Endothelial cell of umbilical vein (primary cell): ENCODE results near the gene HOXB7.

Experiments used
- EZH2 ChIP-seq: IDR thresholded peaks from 2 replicates; pipeline ENCODE4 v1.6.1; 2012; ENCODE audit warnings: borderline replicate concordance, low read depth, mild to moderate bottlenecking, moderate library complexity, low read length, inconsistent platforms; ENCODE audit not compliant: severe bottlenecking
- POLR2AphosphoS5 ChIP-seq: IDR thresholded peaks from 2 replicates; pipeline ENCODE4 v1.6.1; 2012; ENCODE audit warnings: low read depth, mild to moderate bottlenecking, control low read depth, low read length, moderate library complexity; ENCODE audit not compliant: insufficient read depth
- TF ChIP-seq, protein P1 (sequence below), 2 donors: IDR thresholded peaks; 1 replicate in 1 of 2; 2 replicates in 1 of 2; pipeline ENCODE4 v1.5.1; 2011; ENCODE audit warnings: low read length in 2 of 2, mild to moderate bottlenecking in 2 of 2, moderate library complexity in 2 of 2, control low read depth in 1 of 2, inconsistent platforms in 1 of 2, low read depth in 1 of 2; ENCODE audit not compliant: insufficient read depth in 1 of 2; ENCODE audit errors: extremely low read depth in 1 of 2

DNA sequence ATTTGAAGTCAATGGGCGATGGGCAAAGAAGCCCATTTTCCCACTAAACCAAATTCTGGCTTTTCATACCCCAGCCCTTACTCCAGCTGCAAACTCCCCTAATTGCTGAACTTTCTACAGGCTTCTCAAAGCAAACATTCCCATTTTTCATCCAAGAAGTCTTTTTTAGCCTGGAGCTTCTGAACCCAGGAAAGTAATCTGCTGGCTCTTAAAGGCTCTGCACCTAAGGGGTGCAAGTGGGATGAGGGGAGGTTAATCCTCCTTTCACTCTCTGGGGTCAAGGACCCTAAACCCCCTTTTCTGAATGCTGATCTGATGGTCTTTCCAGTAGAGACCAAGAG, 2.4 kb downstream of the HOXB7 start:
- TF ChIP-seq POLR2AphosphoS5 (no peak), EZH2 (no peak)
- TF ChIP-seq, protein P1, sequence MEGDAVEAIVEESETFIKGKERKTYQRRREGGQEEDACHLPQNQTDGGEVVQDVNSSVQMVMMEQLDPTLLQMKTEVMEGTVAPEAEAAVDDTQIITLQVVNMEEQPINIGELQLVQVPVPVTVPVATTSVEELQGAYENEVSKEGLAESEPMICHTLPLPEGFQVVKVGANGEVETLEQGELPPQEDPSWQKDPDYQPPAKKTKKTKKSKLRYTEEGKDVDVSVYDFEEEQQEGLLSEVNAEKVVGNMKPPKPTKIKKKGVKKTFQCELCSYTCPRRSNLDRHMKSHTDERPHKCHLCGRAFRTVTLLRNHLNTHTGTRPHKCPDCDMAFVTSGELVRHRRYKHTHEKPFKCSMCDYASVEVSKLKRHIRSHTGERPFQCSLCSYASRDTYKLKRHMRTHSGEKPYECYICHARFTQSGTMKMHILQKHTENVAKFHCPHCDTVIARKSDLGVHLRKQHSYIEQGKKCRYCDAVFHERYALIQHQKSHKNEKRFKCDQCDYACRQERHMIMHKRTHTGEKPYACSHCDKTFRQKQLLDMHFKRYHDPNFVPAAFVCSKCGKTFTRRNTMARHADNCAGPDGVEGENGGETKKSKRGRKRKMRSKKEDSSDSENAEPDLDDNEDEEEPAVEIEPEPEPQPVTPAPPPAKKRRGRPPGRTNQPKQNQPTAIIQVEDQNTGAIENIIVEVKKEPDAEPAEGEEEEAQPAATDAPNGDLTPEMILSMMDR (IDR thresholded peaks at IDR 0.05; ENCODE audit: extremely low read depth in 1 of 2, insufficient read depth in 1 of 2, low read depth in 1 of 2, low read length in 2 of 2), result no peak
